NCI-H2107 treated with DMSO at 0.1 percent for 48 hours (cell line): ENCODE data around the gene VPS26A.

Source experiments
- DNase-seq: peaks from one replicate; lab custom pipeline; 2025; ENCODE audit not compliant: unreplicated experiment; lab: John Stamatoyannopoulos, UW

The VPS26A gene

DNA sequence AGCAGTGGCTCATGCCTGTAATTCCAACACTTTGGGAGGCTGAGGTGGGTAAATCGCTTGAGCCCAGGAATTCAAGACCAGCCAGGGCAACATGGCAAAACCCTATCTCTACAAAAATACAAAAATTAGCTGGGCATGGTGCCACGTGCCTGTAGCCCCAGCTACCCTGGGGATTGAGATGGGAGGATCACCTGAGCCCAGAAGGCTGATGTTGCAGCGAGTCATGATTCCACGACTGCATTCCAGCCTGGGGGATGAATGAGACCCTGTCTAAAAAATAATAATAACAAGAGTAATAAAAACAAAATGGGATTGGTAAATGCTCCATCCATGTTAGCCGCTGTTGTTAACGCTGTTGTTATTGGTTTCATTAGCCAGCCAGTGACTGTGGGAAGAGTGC is 94.9 kb downstream of the VPS26A start:
- no peak for DNase-seq

DNA sequence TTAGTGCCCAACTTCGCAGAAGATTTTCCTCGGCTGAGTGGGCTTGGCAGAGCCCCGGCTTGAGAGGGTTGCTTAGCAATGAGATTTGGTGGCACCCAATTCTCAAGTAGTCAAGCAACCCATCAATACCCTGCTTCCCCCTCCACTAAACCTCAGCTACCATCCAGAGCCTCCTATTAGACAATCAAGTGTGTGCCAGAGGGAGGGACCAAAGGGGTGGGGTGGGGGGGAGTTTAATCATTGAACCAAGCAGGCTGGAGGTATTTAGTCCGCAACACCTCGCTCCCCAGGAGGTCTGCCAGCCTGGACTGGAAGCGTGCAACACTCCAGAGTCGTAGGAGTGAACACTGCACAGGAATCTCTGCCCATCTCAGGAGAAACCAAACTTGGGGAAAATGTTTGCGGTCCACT is 96.1 kb downstream of the VPS26A start, which contains the start of gene HKDC1:
TSS of gene HKDC1 (plus strand) at position 292 of the 411 bp plus-strand sequence. CDS start at position 396, 104 bp downstream.
- no peak for DNase-seq

DNA sequence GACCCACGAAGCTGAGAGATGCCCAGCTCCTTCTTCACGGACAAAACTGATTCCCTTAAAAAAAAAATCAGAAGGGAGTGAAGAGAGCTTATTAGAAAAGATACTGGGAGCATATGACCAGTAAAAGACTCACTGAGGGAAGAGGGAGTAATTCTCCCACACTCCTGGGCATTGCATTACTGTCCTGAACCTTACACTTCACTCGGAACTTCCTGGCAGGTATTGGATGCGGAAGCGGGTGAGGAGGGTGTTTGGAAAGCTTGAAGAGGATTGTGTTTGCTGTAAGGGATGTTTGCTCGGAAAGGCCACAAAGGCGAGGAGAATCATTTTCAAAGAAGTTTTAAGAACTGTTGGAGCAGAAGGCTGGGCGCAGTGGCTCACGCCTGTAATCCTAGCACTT is 96.5 kb downstream of the VPS26A start:
- DNase-seq, result no peak
